Measurements from ENCODE around the gene IFI30. TPM values are rescaled to one million over a fixed set of nuclear protein-coding genes. Genes with fewer than 3 reads are reported as not detected.

IFI30 gene
- total RNA-seq, 1 donor from 2014 or later: 255 TPM

- Mint-ChIP-seq H3K4me1 (peaks cover 43% of the 10 kb centered on the region), H3K9me3 (no peaks in the 10 kb centered on the region), H3K36me3 (ENCODE audit: low read depth) (no peaks in the 10 kb centered on the region), H3K27ac (no peak within 1 kb of the TSS), H3K4me3 (peak within 1 kb of the TSS; percentile 50), H3K27me3 (peaks cover 56% of the 10 kb centered on the region)
- intact Hi-C loops (cut with micrococcal nuclease): loop anchor here (2.0 kb wide), 1 partner anchor 21 kb away; the partner anchor contains the start of gene RAB3A
- ChIA-PET CTCF (no interaction called here), POLR2A (interaction anchor here (0.6 to 2.6 kb wide), 3 partner anchors 16 to 131 kb away, joined by 3 to 14 read pairs (median 6); no protein-coding TSS in a partner anchor)
- no peak for ATAC-seq (ENCODE audit: low read depth)
- DNase-seq: no peak
- TF ChIP-seq, protein P1, sequence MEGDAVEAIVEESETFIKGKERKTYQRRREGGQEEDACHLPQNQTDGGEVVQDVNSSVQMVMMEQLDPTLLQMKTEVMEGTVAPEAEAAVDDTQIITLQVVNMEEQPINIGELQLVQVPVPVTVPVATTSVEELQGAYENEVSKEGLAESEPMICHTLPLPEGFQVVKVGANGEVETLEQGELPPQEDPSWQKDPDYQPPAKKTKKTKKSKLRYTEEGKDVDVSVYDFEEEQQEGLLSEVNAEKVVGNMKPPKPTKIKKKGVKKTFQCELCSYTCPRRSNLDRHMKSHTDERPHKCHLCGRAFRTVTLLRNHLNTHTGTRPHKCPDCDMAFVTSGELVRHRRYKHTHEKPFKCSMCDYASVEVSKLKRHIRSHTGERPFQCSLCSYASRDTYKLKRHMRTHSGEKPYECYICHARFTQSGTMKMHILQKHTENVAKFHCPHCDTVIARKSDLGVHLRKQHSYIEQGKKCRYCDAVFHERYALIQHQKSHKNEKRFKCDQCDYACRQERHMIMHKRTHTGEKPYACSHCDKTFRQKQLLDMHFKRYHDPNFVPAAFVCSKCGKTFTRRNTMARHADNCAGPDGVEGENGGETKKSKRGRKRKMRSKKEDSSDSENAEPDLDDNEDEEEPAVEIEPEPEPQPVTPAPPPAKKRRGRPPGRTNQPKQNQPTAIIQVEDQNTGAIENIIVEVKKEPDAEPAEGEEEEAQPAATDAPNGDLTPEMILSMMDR (IDR thresholded peaks at IDR 0.05): no peak
These were observed 52.3 kb downstream of the IFI30 start, which contains the start of gene PDE4C for GRCh38 chr19:18225702-18226468. Gene PDE4C, minus strand, starts transcription at chr19:18226438. Its CDS starts 23 bp downstream, at chr19:18226415.

DNA sequence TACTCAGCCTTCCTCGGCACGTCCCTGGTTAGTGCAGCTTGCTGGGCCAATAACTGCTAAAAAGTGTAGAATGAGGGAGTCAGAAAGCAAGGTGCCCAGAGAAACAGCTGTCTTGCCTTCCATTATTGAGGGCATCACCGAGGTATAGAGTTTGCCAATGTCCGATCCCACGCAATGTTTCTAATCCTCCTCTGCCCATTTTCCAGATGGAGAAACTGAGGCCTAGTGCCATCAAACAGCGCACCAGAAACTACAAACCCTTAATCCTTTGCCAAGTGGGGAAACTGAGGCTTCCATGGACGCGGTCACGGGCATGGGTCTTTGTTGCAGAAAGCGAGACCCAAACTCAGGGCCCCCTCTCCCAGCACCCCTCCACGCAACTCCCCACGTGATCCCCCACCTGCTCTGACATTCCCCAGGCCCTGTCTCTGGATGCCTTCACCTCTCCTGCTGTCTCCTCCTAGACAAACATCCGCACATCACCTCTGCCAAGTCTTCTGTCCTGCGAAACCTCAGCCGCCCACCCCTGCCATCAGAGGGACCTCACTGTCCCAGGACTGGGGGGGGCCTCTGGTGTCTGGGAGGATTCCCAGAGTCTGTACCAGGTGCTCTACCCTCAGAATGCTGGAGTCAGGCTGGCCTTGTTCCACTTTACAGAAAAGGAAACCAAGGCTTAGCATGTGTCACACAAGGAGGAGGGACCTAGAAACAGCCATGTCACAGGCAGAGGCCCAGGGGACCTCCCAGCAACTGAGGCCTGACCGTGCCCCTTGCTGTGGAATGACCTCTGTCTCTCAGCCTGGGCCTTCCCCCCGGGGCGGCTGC lies 53.6 kb downstream of the IFI30 start:
- Mint-ChIP-seq H3K27ac (no peak overlapping the region), H3K4me1 (peaks cover 50% of the 10 kb centered on the region), H3K36me3 (ENCODE audit: low read depth) (no peaks in the 10 kb centered on the region), H3K9me3 (no peaks in the 10 kb centered on the region), H3K4me3 (peak overlapping the region; percentile 50), H3K27me3 (peaks cover 50% of the 10 kb centered on the region)
- ChIA-PET POLR2A (interaction anchor here (0.7 kb wide), 1 partner anchor 66 kb away, joined by 3 read pairs; no protein-coding TSS in a partner anchor), CTCF (no interaction called here)
- DNase-seq (no peak), ATAC-seq (ENCODE audit: low read depth) (no peak)
- TF ChIP-seq, protein P1 (IDR thresholded peaks at IDR 0.05): no peak
- intact Hi-C loops (cut with micrococcal nuclease): no loop called here

Other genes with a start within 250 kb of the IFI30 start
- gene CCDC124, start 240.8 kb upstream of the IFI30 start, total RNA-seq: 49.9 and 59.5 TPM in 2 replicates
- gene KCNN1, start 206.7 kb upstream of the IFI30 start, total RNA-seq: 0.17 TPM in 1 of 2 replicates, not detected in the other
- 147 and 168 TPM in 2 replicates for gene ARRDC2, start 165.6 kb upstream of the IFI30 start, total RNA-seq
- gene IL12RB1, start 86.9 kb upstream of the IFI30 start, total RNA-seq: 19.9 and 20.9 TPM in 2 replicates
- gene MAST3, start 76.0 kb upstream of the IFI30 start, total RNA-seq: 44.3 and 48.6 TPM in 2 replicates
- 12.0 and 12.7 TPM in 2 replicates for gene PIK3R2, start 20.6 kb upstream of the IFI30 start, total RNA-seq
- 17.3 and 17.9 TPM in 2 replicates for gene MPV17L2, start 19.4 kb downstream of the IFI30 start, total RNA-seq
- 3.8 and 4.1 TPM in 2 replicates for gene RAB3A, start 30.2 kb downstream of the IFI30 start, total RNA-seq
- not detected in 2 replicates for gene PDE4C, start 52.6 kb downstream of the IFI30 start, total RNA-seq
- gene IQCN, start 100.6 kb downstream of the IFI30 start, total RNA-seq: 15.6 and 17.8 TPM in 2 replicates
- gene JUND, start 107.8 kb downstream of the IFI30 start, total RNA-seq: 206 and 225 TPM in 2 replicates
- gene LSM4, start 149.3 kb downstream of the IFI30 start, total RNA-seq: 59.2 and 70.3 TPM in 2 replicates
- gene PGPEP1, start 166.8 kb downstream of the IFI30 start, total RNA-seq: 5.6 and 6.9 TPM in 2 replicates
- gene GDF15, start 212.3 kb downstream of the IFI30 start, total RNA-seq: not detected in 2 replicates
- gene LRRC25, start 223.8 kb downstream of the IFI30 start, total RNA-seq: 0.47 and 0.88 TPM in 2 replicates
- 28.5 and 36.6 TPM in 2 replicates for gene SSBP4, start 245.6 kb downstream of the IFI30 start, total RNA-seq